Activated CD4-positive, alpha-beta T cell treated with anti-CD3 and anti-CD28 coated beads, Interleukin-2, amount 10 ng/mL, durations not matched to agents 7 days and 5 days (primary cell): Measurements from ENCODE around the gene CCDC188. TPM values are rescaled to one million over a fixed set of nuclear protein-coding genes. Genes with fewer than 3 reads are reported as not detected.

Experiments used
- CTCF ChIA-PET: fragments of 350-600 bp; sonication (Branson Sonifier 250); formaldehyde crosslinking; loops from one replicate; lab custom pipeline; 2021; ENCODE audit warnings: antibody characterized with exemption; lab: Charles Lee
- POLR2A ChIA-PET: fragments of 350-600 bp; sonication (Branson Sonifier 250); formaldehyde crosslinking; loops from one replicate; lab custom pipeline; 2021; ENCODE audit warnings: antibody characterized with exemption; lab: Charles Lee
- DNase-seq: peaks from one replicate; pipeline ENCODE4 v3.0.0-alpha.2; 2020
- H3K27ac Mint-ChIP-seq: one replicate; pipeline ENCODE4 v1.8.0; 2021; ENCODE audit warnings: mild to moderate bottlenecking, moderate library complexity, mixed read lengths
- H3K27me3 Mint-ChIP-seq: one replicate; pipeline ENCODE4 v1.8.0; 2021; ENCODE audit warnings: mixed read lengths
- H3K36me3 Mint-ChIP-seq: one replicate; pipeline ENCODE4 v1.8.0; 2021; ENCODE audit warnings: low read depth, mixed read lengths
- H3K4me1 Mint-ChIP-seq: one replicate; pipeline ENCODE4 v1.8.0; 2021; ENCODE audit warnings: mixed read lengths
- H3K4me3 Mint-ChIP-seq: one replicate; pipeline ENCODE4 v1.8.0; 2021; ENCODE audit warnings: mild to moderate bottlenecking, moderate library complexity, mixed read lengths
- H3K9me3 Mint-ChIP-seq: one replicate; pipeline ENCODE4 v1.8.0; 2021; ENCODE audit warnings: mixed read lengths
- total RNA-seq, 2 experiments: library from RNA; stranded (reverse); gene quantifications; one replicate each; pipeline ENCODE4 v1.2.3, GENCODE V29; 2021

CCDC188 gene
- total RNA-seq, 2 experiments from 2014 or later, result 0.12 to 0.23 TPM

DNA sequence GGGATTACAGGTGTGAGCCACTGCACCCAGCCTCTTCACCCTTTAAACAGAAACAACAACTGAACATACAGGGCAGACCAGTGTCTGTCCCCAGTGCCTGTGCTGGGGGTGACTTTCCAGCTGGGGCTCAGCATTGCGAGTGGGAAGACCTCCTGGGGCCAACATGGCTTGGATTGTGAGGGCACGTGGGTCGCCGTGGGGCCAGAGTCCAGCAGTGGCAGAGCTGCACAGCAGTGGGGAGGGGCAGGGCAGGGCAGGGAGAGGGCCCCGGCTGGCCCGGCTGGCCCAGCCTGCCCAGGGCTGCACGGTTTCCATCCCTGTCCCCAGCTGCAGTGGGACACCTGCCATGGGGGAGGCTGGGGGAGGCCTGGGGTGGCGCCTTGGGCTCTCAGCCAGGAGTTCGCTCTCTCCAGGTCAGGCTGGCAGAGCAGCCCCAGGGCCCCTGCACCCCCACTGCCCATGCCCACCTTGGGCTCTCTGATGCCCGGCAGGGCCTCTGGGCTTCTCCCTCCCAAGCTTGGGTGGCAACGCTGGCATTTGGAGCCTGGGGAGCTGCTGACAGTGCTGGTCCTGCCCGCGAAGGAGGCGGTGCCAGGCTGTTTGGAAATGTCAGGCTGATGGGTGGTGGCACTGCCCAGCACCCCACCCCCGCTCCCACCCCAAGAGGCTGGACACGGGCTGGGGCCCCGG lies 30.5 kb upstream of the CCDC188 start:
- Mint-ChIP-seq H3K9me3 (no peaks in the 10 kb centered on the region), H3K27me3 (no peaks in the 10 kb centered on the region), H3K27ac (no peak overlapping the region), H3K4me3 (no peak overlapping the region), H3K4me1 (no peaks in the 10 kb centered on the region), H3K36me3 (no peaks in the 10 kb centered on the region)
- no peak for DNase-seq
- POLR2A ChIA-PET, result no interaction called here
- CTCF ChIA-PET, result interaction anchor here (0.6 kb wide), 1 partner anchor 350 kb away, joined by 5 read pairs; no protein-coding TSS in a partner anchor

DNA sequence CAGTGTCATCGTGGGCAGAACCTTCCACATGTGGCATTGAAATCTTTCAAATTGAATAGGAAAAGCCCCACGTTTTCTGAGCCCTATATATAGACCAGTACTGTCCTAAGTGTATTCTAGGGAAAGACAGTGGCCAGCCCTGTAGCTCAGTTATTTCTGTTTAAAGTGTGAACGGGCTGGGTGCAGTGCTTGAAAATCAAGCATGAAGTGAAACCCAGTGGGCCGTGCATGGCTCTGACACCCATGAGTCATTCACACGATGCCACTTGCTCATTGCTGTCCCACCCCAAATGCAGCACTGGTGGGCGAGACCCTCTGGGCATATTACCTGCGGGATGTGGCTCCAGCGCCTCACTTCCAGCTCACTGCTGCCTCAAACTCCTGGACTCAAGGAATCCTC lies 29.8 kb upstream of the CCDC188 start:
- Mint-ChIP-seq H3K27me3 (no peaks in the 10 kb centered on the region), H3K36me3 (no peaks in the 10 kb centered on the region), H3K4me3 (no peak overlapping the region), H3K9me3 (no peaks in the 10 kb centered on the region), H3K4me1 (no peaks in the 10 kb centered on the region), H3K27ac (no peak overlapping the region)
- ChIA-PET CTCF (no interaction called here), POLR2A (no interaction called here)
- no peak for DNase-seq

DNA sequence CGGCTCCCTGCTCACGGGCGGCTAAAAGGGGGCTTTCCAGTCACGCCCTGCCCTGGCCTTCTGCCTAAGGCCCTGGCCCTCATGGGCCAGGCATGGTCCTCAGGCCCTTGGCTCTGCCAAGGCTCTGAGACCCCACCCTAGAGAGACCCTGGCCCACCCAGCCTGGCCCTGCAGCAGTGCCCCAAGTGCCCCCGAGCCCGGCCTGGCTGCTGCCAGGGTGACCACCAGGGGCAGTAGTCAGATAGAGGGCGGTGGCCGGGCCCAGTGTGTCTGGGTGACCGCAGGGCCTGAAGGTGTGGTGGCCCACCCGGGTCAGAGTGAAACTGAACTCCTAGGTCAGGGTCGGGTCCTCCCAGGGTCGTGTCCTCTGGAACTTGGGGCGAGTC lies 29.4 kb upstream of the CCDC188 start:
- POLR2A ChIA-PET, result no interaction called here
- H3K36me3 Mint-ChIP-seq, result no peaks in the 10 kb centered on the region
- H3K9me3 Mint-ChIP-seq, result no peaks in the 10 kb centered on the region
- CTCF ChIA-PET, result no interaction called here
- H3K27ac Mint-ChIP-seq, result no peak overlapping the region
- no peaks in the 10 kb centered on the region for H3K4me1 Mint-ChIP-seq
- H3K27me3 Mint-ChIP-seq, result no peaks in the 10 kb centered on the region
- no peak overlapping the region for H3K4me3 Mint-ChIP-seq
- DNase-seq, result no peak

DNA sequence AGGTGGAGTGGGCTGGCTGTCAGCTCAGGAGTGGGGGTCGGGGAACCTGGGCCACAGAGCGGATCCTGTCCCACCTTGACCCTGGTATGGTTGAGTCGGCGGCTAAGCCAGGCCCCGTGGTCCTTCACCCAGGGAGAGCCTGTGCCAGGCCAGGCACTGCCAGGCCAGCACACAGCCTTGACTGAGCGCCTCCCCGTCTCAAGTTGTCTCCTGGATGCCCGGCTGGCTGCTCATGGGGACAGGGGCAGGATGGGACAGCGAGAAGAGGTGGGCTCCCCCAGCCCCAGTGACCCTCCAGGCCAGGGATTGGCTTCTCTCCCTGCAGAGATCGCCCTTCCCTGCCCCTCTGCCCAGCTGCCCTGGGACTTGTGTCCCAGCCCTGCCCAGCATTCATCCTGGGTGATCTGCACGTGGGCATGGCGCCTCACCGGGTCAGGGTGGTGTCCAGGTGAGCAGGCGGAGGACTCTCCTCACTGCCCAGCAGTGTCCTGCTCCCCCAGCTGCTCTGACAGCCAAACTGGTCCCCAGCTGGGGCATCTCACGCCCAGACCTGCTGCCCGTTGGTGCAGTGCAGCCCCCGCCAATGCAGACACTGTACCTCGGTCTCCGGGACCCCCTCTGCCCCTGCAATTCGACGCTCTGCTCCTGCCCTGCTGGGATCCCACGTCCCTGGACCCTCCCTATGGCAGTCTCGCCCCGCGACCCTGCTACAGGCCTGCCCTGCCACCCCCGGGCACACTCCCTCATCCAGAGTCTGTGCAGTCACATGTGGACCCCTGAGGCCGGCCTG lies 28.8 kb upstream of the CCDC188 start:
- ChIA-PET POLR2A (no interaction called here), CTCF (no interaction called here)
- DNase-seq, result no peak
- H3K9me3 Mint-ChIP-seq, result no peaks in the 10 kb centered on the region
- no peaks in the 10 kb centered on the region for H3K4me1 Mint-ChIP-seq
- no peaks in the 10 kb centered on the region for H3K27me3 Mint-ChIP-seq
- H3K36me3 Mint-ChIP-seq, result no peaks in the 10 kb centered on the region
- no peak overlapping the region for H3K27ac Mint-ChIP-seq
- H3K4me3 Mint-ChIP-seq, result no peak overlapping the region

DNA sequence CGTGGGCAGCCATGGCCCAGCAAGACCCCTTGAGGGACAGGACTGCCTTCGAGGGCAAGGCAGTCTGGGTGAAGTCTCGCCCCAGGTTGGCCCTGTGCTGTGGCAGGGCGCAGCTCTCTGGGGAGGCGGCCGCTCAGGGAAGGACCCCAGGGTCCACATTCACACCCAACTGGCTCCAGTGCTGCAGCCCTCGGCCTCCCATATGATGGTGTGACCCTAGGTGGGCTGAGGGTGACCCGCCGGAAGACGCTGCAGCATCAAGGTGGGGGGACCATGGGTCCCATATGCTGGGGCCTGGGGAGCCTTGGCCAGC lies 28.0 kb upstream of the CCDC188 start:
- no peaks in the 10 kb centered on the region for H3K4me1 Mint-ChIP-seq
- H3K4me3 Mint-ChIP-seq, result no peak overlapping the region
- no peak for DNase-seq
- ChIA-PET POLR2A (no interaction called here), CTCF (no interaction called here)
- no peaks in the 10 kb centered on the region for H3K36me3 Mint-ChIP-seq
- H3K27me3 Mint-ChIP-seq, result no peaks in the 10 kb centered on the region
- H3K9me3 Mint-ChIP-seq, result no peaks in the 10 kb centered on the region
- H3K27ac Mint-ChIP-seq, result no peak overlapping the region

DNA sequence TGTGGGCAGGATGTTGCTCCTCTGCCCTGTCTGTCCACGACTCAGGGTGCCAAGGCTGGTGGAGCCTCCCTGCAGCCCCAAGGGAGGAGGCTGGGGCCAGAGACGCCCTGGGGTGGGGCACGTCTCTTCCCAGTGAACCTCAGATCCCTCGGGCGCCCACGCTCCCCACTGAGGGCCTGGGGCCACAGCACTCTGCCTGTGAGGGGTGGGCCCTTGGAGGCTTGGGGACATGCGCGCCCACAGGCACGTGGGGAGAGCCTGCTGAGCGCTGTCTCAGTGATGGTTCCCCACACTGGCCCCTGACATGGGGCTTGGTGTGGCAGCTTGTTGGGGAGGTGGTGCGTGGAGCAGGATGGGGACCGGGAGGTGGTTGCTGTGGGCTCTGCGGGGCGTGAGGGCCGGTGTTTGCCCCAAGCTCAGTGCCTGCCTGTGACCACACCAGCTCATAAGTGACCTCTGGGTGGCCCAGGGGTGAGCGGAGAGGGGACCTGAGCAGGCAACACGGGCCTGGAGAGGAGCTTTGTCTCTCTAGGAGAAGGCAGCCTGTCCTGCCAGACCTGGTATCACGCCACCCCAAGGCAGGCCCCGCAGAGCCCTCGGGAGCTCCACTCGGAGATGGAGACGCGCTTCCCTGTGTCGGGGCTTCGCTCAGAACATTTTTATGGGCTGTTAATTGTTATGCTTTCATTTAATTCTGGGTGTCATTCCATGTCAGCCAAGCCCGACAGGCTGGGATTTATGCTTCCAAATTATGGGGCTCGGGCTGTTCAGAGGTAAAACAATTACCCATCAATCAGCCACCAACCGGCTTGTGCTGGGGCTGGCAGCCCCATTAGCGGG lies 27.4 kb upstream of the CCDC188 start:
- ChIA-PET CTCF (no interaction called here), POLR2A (no interaction called here)
- Mint-ChIP-seq H3K9me3 (no peaks in the 10 kb centered on the region), H3K4me1 (no peaks in the 10 kb centered on the region), H3K4me3 (no peak overlapping the region), H3K27me3 (no peaks in the 10 kb centered on the region), H3K27ac (no peak overlapping the region), H3K36me3 (no peaks in the 10 kb centered on the region)
- no peak for DNase-seq

DNA sequence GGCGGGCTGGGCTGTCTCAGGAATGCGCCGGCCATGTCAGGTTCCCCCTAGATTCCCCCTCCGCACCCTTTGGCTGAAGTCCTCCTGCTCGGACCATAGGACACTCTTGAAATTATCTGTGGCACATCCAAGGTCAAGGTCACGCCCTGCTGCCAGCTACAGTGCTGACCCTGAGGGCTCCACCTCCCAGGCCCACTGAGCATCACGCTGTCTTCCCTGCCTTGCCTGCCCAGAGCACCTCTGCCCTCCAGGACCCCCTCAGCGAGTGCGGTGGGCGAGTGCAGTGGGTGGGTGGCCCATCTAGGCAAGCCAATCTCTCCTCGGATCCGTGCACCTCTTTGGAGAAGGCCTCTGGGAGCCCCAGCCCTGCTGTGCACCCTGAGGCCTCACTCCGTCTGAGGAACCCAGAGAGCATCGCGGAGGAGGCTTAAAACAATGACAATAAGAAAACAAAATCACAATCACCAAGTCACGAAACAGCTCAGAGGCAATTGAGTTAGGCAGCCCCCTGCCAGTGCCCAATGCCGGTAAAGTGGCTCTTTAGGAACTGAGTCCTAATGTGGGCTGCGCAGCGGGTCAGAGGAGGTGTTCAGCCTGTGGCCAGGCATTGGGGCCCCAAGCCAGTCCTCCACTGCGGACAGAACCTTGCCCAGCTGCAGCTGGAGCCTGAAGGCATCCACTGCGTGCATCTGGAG lies 26.5 kb upstream of the CCDC188 start:
- no peaks in the 10 kb centered on the region for H3K4me1 Mint-ChIP-seq
- CTCF ChIA-PET, result no interaction called here
- H3K4me3 Mint-ChIP-seq, result no peak overlapping the region
- no peaks in the 10 kb centered on the region for H3K27me3 Mint-ChIP-seq
- POLR2A ChIA-PET, result no interaction called here
- no peaks in the 10 kb centered on the region for H3K36me3 Mint-ChIP-seq
- no peaks in the 10 kb centered on the region for H3K9me3 Mint-ChIP-seq
- H3K27ac Mint-ChIP-seq, result peak overlapping the region; percentile 0
- DNase-seq, result no peak

DNA sequence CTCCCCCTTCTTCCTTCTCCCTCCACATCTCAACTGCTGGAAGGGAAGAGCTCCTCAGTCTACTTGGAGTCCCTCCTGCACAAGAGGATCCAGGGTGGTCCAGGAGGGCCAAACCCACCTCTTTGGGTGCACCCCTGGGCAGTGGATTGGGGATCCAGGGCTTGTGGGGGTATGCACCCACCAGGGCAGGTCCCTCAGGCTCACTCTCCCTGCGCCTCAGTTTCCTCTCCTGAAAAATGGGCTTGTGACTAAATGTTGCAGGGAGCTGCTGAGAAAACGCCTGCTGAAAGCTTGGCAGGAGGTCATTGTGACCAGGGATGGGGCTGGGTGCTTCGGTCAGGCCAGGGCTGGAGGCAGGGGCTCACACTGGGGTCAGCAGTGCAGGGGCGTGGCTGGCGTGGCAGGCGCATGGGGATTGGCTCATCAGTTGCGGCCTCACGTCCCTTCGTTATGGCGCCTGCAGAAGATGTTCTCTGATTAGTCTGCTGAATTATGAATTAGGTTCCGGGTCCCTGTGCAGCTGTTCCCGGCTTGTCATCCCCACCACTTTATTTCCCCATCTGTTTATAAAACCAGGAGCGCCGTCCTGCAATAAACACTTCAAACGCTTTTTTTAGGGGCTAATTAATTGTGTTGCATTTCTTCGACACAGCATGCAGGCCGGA lies 25.7 kb upstream of the CCDC188 start:
- Mint-ChIP-seq H3K27ac (no peak overlapping the region), H3K9me3 (no peaks in the 10 kb centered on the region), H3K4me1 (no peaks in the 10 kb centered on the region), H3K4me3 (no peak overlapping the region), H3K36me3 (no peaks in the 10 kb centered on the region), H3K27me3 (no peaks in the 10 kb centered on the region)
- ChIA-PET POLR2A (no interaction called here), CTCF (no interaction called here)
- DNase-seq, result no peak

DNA sequence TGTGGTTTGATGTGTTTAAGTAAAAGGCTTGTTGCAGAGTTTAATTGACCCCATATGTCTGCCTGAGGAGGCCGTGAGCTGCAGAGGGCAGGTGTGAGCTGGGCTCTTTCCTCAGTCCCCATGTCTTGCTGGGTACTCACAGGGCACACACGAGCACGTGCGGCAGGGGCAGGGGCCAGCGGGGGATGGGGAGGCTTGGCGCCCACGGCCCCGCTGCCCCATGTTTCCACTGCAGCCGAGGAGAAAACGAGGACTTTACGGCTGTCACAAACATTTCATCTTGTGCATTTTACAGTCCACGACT lies 24.7 kb upstream of the CCDC188 start:
- H3K36me3 Mint-ChIP-seq, result no peaks in the 10 kb centered on the region
- CTCF ChIA-PET, result no interaction called here
- DNase-seq, result no peak
- H3K27ac Mint-ChIP-seq, result no peak overlapping the region
- no peak overlapping the region for H3K4me3 Mint-ChIP-seq
- POLR2A ChIA-PET, result no interaction called here
- no peaks in the 10 kb centered on the region for H3K9me3 Mint-ChIP-seq
- no peaks in the 10 kb centered on the region for H3K4me1 Mint-ChIP-seq
- no peaks in the 10 kb centered on the region for H3K27me3 Mint-ChIP-seq

DNA sequence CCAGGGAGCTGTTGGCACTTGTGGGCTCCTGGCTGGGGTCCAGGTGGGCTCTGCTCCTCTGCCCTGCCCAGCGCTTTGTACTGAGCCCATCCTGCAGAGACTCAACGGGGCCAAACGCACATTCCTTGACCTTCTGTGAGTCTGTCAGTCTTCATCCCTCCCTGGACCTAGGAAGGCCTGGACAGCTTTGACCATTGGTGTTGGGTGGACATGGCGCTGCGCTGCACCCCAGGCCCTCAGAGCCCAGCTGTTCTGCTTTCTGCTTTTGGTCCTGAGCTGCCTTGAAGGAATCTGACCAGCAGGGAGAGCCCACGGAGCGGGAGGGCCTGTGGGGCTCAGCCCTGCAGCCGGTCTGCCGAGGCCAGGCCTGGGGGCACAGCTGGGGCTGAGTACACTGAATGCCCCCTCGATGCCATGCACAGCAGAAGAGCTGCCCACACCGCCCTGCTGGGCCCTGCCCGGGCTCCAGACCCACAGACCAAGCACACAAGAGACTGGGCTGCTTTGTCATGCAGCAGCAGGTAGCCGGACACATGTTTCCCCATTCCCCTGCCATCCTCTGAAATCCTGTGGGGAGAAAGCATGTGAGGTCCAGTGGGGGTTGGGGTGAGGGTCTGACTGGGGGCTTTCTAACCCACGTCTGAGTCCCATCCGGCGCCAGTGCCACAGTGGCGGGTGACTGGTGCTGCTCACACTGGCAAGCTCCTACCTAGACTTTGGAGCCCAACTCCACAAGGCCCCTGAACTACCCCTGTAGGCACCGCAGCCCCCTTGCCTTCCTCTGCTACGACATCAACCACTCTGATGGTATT lies 24.1 kb upstream of the CCDC188 start:
- Mint-ChIP-seq H3K36me3 (no peaks in the 10 kb centered on the region), H3K4me1 (no peaks in the 10 kb centered on the region), H3K27me3 (peaks cover 2% of the 10 kb centered on the region), H3K27ac (no peak overlapping the region), H3K9me3 (no peaks in the 10 kb centered on the region), H3K4me3 (no peak overlapping the region)
- POLR2A ChIA-PET, result no interaction called here
- DNase-seq, result no peak
- CTCF ChIA-PET, result no interaction called here

DNA sequence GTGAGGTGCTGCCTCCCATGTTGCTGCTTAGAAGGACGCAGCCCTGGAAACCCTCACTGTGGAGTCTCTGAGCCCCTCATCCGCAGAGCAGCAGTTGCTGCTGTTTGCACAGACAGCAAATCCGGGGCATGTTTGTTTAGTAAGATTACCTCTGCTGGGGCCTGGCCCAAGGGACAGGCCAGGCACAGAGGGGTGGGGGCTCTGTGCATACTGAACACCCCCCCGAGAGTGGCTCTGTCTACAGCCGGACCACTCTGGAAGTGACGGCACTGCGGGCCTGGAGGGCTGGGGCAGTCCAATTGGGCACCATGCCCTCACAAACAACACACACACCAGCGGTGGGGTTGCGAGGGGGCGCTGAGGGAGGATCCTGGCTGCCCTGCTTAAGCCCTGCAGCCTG lies 22.9 kb upstream of the CCDC188 start:
- Mint-ChIP-seq H3K9me3 (no peaks in the 10 kb centered on the region), H3K27me3 (peaks cover 2% of the 10 kb centered on the region), H3K4me3 (no peak overlapping the region), H3K27ac (no peak overlapping the region), H3K4me1 (no peaks in the 10 kb centered on the region), H3K36me3 (no peaks in the 10 kb centered on the region)
- CTCF ChIA-PET, result no interaction called here
- POLR2A ChIA-PET, result no interaction called here
- DNase-seq, result no peak

DNA sequence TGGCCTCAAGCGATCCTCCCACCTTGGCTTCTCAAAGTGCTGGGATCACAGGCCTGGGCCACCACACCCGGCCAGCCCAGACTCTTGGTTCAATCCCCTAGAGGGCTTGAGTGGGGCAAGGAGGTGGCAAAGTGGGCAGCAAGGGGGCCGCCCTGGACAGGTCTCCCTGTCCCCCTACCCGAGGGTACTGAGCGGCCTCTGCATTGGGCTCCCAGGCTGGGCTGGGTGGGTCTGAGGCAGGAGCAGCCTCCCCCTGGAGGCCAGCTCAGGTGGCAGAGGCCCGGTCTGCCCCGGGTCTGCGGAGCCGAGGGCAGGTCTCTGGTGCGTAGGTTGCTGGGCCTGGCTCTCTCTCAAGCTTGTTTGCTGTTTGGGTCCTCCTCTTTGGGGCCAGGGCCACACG lies 22.4 kb upstream of the CCDC188 start:
- POLR2A ChIA-PET, result no interaction called here
- no peaks in the 10 kb centered on the region for H3K4me1 Mint-ChIP-seq

More for the DNA sequence above, 22.4 kb upstream of the CCDC188 start:
- CTCF ChIA-PET, result no interaction called here
- DNase-seq, result no peak
- H3K27ac Mint-ChIP-seq, result no peak overlapping the region
- H3K36me3 Mint-ChIP-seq, result no peaks in the 10 kb centered on the region
- H3K27me3 Mint-ChIP-seq, result peaks cover 2% of the 10 kb centered on the region
- H3K9me3 Mint-ChIP-seq, result no peaks in the 10 kb centered on the region
- no peak overlapping the region for H3K4me3 Mint-ChIP-seq
